Bone marrow (tissue), 2 donors: ENCODE data around the gene FAM9A.

Source experiments
- DNase-seq, 2 donors: peaks; one replicate each; lab custom pipeline; 2025; lab: John Stamatoyannopoulos, UW

Gene FAM9A

DNA sequence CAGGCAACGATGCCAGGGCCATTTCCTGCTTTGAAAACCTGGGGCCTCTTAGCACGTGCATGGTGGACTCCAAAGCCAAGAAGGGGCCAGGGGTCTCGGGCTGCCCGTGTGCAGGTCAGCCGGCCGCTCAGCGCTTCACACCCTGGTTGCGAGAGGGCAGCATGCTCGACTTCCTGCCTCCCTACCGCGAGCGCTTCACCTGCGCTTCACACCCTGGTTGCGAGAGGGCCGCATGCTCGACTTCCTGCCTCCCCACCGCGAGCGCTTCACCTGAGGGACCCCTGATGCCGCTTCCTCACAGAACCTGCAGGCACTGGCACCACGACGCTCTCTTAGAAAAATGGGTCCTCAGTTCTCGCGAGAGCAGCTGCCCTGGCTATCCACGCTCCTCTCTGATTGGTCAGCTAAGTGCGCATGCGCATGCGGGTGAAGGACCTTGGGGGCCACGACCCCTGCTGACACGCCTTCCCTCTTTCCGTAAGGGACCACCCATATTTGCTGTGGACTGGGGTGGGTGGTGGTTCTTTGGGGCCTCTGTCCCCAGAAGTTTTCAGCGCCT is at the start of gene FAM9A:
TSS of gene FAM9A (minus strand) at position 343 of the 559 bp plus-strand sequence. CDS start 1,212 bp downstream, outside the sequence.
- DNase-seq: no peak

GRCh38 chrX:8850478-8850877 is 49.3 kb upstream of the FAM9A start:
- no peak for DNase-seq

DNA sequence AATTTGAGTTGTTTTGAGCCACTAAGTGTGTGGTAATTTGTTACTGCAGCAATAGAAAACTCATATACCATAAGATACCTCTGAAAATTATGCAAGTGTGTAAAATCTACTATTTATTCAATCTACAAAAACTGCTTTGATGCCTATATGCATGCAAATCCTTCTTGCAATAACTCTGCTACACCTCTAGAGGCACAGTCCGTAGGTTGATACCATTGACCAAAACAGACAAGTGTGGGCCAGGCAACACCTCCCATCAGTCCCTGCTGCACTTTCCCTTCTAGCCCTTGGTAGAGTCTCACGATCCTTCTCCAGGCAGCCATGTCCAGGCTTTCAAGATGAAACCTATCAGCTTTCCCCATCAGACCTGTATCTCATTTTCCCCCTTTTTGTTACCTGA is 48.8 kb upstream of the FAM9A start:
- no peak for DNase-seq

DNA sequence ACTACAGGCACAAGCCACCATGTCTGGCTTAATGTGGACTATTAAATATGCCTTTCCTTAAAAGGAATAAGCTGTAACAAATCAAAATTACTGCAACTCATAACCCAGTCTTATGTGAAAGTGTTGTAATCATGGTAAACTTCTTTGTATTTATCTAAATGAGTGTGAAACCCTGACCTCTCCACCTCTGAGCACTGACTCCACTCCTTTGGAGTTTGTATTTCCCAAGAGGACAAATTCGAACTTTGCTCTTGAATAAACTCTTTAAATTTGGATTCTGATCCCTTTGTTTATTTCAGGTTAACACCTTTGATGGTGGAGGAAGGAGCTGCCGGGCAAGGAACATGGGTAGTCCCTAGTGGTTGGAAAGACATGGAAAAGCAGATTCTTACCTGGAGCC is 48.3 kb upstream of the FAM9A start:
- no peak for DNase-seq

- no peak for DNase-seq
Observed at GRCh38 chrX:8848911-8849310, 47.7 kb upstream of the FAM9A start.

- DNase-seq: no peak
Observed at GRCh38 chrX:8848441-8848840, 47.3 kb upstream of the FAM9A start.

GRCh38 chrX:8847360-8847759 is 46.2 kb upstream of the FAM9A start:
- no peak for DNase-seq

GRCh38 chrX:8846266-8846665 is 45.1 kb upstream of the FAM9A start:
- DNase-seq: no peak

- no peak for DNase-seq
Observed at GRCh38 chrX:8845469-8845868, 44.3 kb upstream of the FAM9A start.

GRCh38 chrX:8845060-8845459 is 43.9 kb upstream of the FAM9A start:
- DNase-seq: no peak

GRCh38 chrX:8844157-8844556 is 43.0 kb upstream of the FAM9A start:
- DNase-seq: no peak

GRCh38 chrX:8841911-8842310 is 40.7 kb upstream of the FAM9A start:
- DNase-seq: no peak

GRCh38 chrX:8834392-8834791 is 33.2 kb upstream of the FAM9A start:
- DNase-seq: no peak

- DNase-seq: no peak
Observed at GRCh38 chrX:8832582-8833378, 31.6 kb upstream of the FAM9A start.

- DNase-seq: no peak
Observed at GRCh38 chrX:8823698-8824097, 22.5 kb upstream of the FAM9A start.

- DNase-seq: no peak
Observed at GRCh38 chrX:8822002-8822401, 20.8 kb upstream of the FAM9A start.

GRCh38 chrX:8820910-8821527 is 19.8 kb upstream of the FAM9A start:
- no peak for DNase-seq

DNA sequence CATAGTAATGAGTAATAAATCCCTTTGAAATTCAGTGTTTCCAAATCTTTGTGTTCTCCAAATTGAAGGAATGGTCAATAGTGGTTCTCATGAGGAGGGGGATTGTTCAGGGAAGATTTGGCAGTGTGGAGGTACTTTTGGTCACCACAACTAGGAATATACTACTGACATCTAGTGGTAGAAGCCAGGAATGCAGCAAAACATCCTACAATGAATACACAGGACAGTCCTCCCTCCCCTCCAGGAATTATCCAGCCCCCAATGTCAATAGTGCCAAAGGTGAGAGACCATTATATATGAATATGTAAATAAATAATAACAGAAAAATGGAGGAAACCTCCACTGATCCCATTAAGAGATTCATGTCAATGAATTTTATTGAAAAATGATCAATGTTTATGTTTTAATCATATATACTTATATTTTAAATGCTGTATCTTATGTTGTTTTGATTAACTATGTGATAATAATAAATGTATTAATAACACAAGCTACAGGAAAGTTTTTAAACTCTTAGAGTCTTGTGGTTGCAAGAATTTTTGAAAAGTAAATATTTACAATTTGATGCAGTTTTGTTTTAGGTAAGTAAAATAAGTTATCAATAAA is 14.4 kb upstream of the FAM9A start:
- peak in 1 of 2 donors; percentile 14 for DNase-seq

DNA sequence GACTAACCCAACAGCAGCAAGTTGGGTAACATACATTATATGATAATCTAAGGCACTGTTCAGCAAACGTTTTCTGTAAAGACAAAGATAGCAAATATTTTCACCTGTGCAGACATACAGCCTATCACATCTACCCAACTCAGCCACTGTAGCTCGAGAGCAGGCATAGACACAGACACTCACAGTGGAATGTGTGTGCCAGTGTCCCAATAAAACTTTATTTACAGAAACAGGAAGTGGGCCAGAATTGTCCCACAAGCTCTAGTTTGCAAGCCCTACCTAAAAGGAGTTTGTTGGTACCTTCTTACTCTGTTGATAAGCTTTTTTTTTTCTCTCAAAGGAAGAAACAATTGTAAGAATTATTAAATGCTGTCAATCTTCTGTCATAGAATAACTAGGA is 11.9 kb upstream of the FAM9A start:
- no peak for DNase-seq

GRCh38 chrX:8811611-8812010 is 10.4 kb upstream of the FAM9A start:
- DNase-seq: no peak

DNA sequence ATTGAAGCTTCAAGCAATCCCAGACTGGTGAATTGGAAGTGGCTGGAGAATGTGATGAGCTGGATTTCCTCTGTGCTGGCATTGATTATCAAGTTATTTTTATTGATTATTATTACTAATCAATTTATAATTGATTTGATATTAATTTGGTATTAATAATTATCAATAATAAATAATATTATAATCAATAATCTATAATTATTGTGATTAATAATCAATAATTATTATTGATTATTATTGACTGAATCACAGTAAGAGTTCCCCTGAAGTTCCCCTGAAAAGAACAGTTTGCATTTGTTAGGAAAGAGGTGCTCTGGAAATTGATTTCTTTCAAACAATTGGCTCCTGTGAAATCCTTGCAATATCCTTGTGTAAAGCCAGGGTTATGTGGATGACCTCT is 7.5 kb upstream of the FAM9A start:
- no peak for DNase-seq

GRCh38 chrX:8805974-8806373 is 4.8 kb upstream of the FAM9A start:
- DNase-seq: no peak

GRCh38 chrX:8805046-8805445 is 3.9 kb upstream of the FAM9A start:
- DNase-seq: no peak
